A549 (cell line): Measurements from ENCODE around the gene DCLK1. TPM values are rescaled to one million over a fixed set of nuclear protein-coding genes. Genes with fewer than 3 reads are reported as not detected.

Source experiments
- ATAC-seq, 2 experiments: fragments of 200-7000 bp in 1 of 2; fragments of >200 bp in 1 of 2; cut with Nextera tagmentation in 1 of 2; cut with Tn5 transposase in 1 of 2; 3 replicates each; pipeline versions ENCODE4 v1.8.0 to v1.9.1; 2018 to 2020; ENCODE audit warnings: mild to moderate bottlenecking in 1 of 2, moderate library complexity in 1 of 2
- CTCF ChIA-PET: fragments of 300-600 bp; sonication (Branson Sonifier 250); formaldehyde crosslinking; extraction: SDS; loops from one replicate; lab custom pipeline; 2021; ENCODE audit warnings: antibody characterized with exemption, inconsistent platforms; lab: Yijun Ruan, JAX
- POLR2A ChIA-PET: fragments of 350-600 bp; formaldehyde crosslinking; extraction: SDS; loops from one replicate; lab custom pipeline; 2021; ENCODE audit warnings: antibody characterized with exemption, inconsistent platforms; lab: Yijun Ruan, JAX
- DNase-seq, 2 experiments: peaks; one replicate each; pipeline versions ENCODE4 v3.0.0 to v3.0.0-alpha.2; 2011 to 2016; ENCODE audit warnings: low read depth in 1 of 2, low spot score in 1 of 2
- FAIRE-seq: peaks from 2 replicates; lab custom pipeline; 2011; peaks lifted over from hg19 to GRCh38; lab: Jason Lieb, UNC
- H3K27ac ChIP-seq, 2 experiments: fragments of >200 bp; sonication (Bioruptor Twin); formaldehyde crosslinking; 3 replicates each; pipeline ENCODE4 v1.5.1; 2016 to 2017
- H3K4me1 ChIP-seq: fragments of >200 bp; sonication (Bioruptor Twin); formaldehyde crosslinking; 3 replicates; pipeline ENCODE4 v1.6.1; 2016
- H3K4me2 ChIP-seq: fragments of >200 bp; sonication (Bioruptor Twin); formaldehyde crosslinking; 3 replicates; pipeline ENCODE4 v1.6.1; 2016
- H3K4me3 ChIP-seq: fragments of >200 bp; sonication (Bioruptor Twin); formaldehyde crosslinking; 3 replicates; pipeline ENCODE4 v1.5.1; 2016
- H3K9me3 ChIP-seq: fragments of >200 bp; sonication (Bioruptor Twin); formaldehyde crosslinking; 3 replicates; pipeline ENCODE4 v1.6.1; 2016
- ATOH8 ChIP-seq: fragments of 250-450 bp; sonication (Bioruptor Pico); IDR thresholded peaks from 2 replicates; pipeline ENCODE4 v1.5.0; 2020; ENCODE audit warnings: low read depth, mild to moderate bottlenecking, moderate library complexity
- BHLHE40 ChIP-seq: IDR thresholded peaks from 2 replicates; pipeline ENCODE4 v1.6.1; 2012; ENCODE audit warnings: low read depth, low read length, inconsistent platforms
- CHD4 ChIP-seq: fragments of 200-600 bp; sonication (generic); IDR thresholded peaks from 2 replicates; pipeline ENCODE4 v1.6.1; 2016; ENCODE audit warnings: antibody characterized with exemption, mild to moderate bottlenecking, borderline replicate concordance
- EHMT2 ChIP-seq: fragments of 200-600 bp; sonication (generic); IDR thresholded peaks from 2 replicates; pipeline ENCODE4 v1.6.1; 2016; ENCODE audit warnings: antibody characterized with exemption, low read depth, mild to moderate bottlenecking, moderate library complexity
- ELK1 ChIP-seq: fragments of 150-350 bp; IDR thresholded peaks from 2 replicates; pipeline ENCODE4 v1.6.1; 2014; ENCODE audit warnings: low read depth, mild to moderate bottlenecking, low read length
- ESRRA ChIP-seq: fragments of 150-350 bp; IDR thresholded peaks from 2 replicates; pipeline ENCODE4 v1.6.1; 2014; ENCODE audit warnings: mild to moderate bottlenecking, low read length, borderline replicate concordance
- FOSL2 ChIP-seq, 2 experiments: fragments of 450-650 bp in 1 of 2; fragments of >200 bp in 1 of 2; sonication (Bioruptor Twin) in 1 of 2; formaldehyde crosslinking; IDR thresholded peaks; 2 replicates each; pipeline versions ENCODE4 v1.5.0 to v1.6.1; 2016 to 2020; ENCODE audit warnings: mild to moderate bottlenecking in 1 of 2, moderate library complexity in 1 of 2
- FOXS1 ChIP-seq: fragments of 250-450 bp; sonication (Bioruptor Pico); IDR thresholded peaks from 2 replicates; pipeline ENCODE4 v1.5.0; 2020; ENCODE audit warnings: mild to moderate bottlenecking, moderate library complexity
- HDAC2 ChIP-seq: fragments of 200-600 bp; sonication (generic); IDR thresholded peaks from 2 replicates; pipeline ENCODE4 v1.6.1; 2016
- HMGXB4 ChIP-seq: fragments of 250-450 bp; sonication (Bioruptor Pico); IDR thresholded peaks from 2 replicates; pipeline ENCODE4 v1.5.0; 2021; ENCODE audit warnings: mild to moderate bottlenecking, moderate library complexity, borderline replicate concordance
- HOXB13 ChIP-seq: fragments of 250-450 bp; sonication (Bioruptor Pico); IDR thresholded peaks from 2 replicates; pipeline ENCODE4 v1.5.0; 2020; ENCODE audit warnings: low read depth, mild to moderate bottlenecking, moderate library complexity
- JUN ChIP-seq, 2 experiments: fragments of >200 bp; sonication (Bioruptor Twin); formaldehyde crosslinking; IDR thresholded peaks; 2 replicates in 1 of 2; 3 replicates in 1 of 2; pipeline ENCODE4 v1.6.1; 2016 to 2017
- JUNB ChIP-seq: fragments of >200 bp; sonication (Bioruptor Twin); formaldehyde crosslinking; IDR thresholded peaks from 2 replicates; pipeline ENCODE4 v1.6.1; 2016
- MAFK ChIP-seq: fragments of 450-650 bp; IDR thresholded peaks from 2 replicates; pipeline ENCODE4 v1.6.1; 2014; ENCODE audit not compliant: partially characterized antibody
- NPAS2 ChIP-seq: fragments of 250-450 bp; sonication (Bioruptor Pico); IDR thresholded peaks from 2 replicates; pipeline ENCODE4 v1.8.0; 2022; ENCODE audit warnings: mild to moderate bottlenecking, moderate library complexity, borderline replicate concordance
- NR3C1 ChIP-seq: fragments of >200 bp; sonication (Bioruptor Twin); formaldehyde crosslinking; IDR thresholded peaks from 3 replicates; pipeline ENCODE4 v1.6.1; 2017
- PHF8 ChIP-seq: fragments of 200-600 bp; sonication (generic); IDR thresholded peaks from 2 replicates; pipeline ENCODE4 v1.6.1; 2016; ENCODE audit warnings: low read depth, mild to moderate bottlenecking, antibody characterized with exemption, moderate library complexity, borderline replicate concordance
- POLR2AphosphoS2 ChIP-seq: conservative IDR thresholded peaks from 2 replicates; pipeline ENCODE4 v1.6.1; 2012; ENCODE audit warnings: low read length, improper control_type of control experiment, inconsistent platforms
- RNF2 ChIP-seq: fragments of 200-600 bp; sonication (generic); IDR thresholded peaks from 2 replicates; pipeline ENCODE4 v1.6.1; 2016; ENCODE audit warnings: low read depth, mild to moderate bottlenecking, antibody characterized with exemption, moderate library complexity, borderline replicate concordance
- SREBF2 ChIP-seq: fragments of 450-650 bp; IDR thresholded peaks from 2 replicates; pipeline ENCODE4 v1.6.1; 2014; ENCODE audit warnings: mild to moderate bottlenecking, moderate library complexity
- TP53 ChIP-seq: fragments of 250-450 bp; sonication (Bioruptor Pico); IDR thresholded peaks from 2 replicates; pipeline ENCODE4 v1.5.0; 2021; ENCODE audit warnings: mild to moderate bottlenecking, moderate library complexity
- USF2 ChIP-seq: fragments of 450-650 bp; IDR thresholded peaks from 2 replicates; pipeline ENCODE4 v1.6.1; 2014; ENCODE audit warnings: antibody characterized with exemption
- ZC3H11A ChIP-seq: fragments of 450-650 bp; IDR thresholded peaks from 2 replicates; pipeline ENCODE4 v1.6.1; 2014; ENCODE audit warnings: antibody characterized with exemption, mild to moderate bottlenecking
- ZFP36 ChIP-seq: fragments of 450-650 bp; IDR thresholded peaks from 2 replicates; pipeline ENCODE4 v1.6.1; 2014; ENCODE audit warnings: borderline replicate concordance; ENCODE audit not compliant: partially characterized antibody
- ZSCAN20 ChIP-seq: fragments of 250-450 bp; sonication (Bioruptor Pico); IDR thresholded peaks from 2 replicates; pipeline ENCODE4 v1.8.0; 2022; ENCODE audit warnings: mild to moderate bottlenecking, moderate library complexity
- WGBS: methylation state at CpG from one replicate; pipeline ENCODE4 v1.1.6; 2017; ENCODE audit errors: missing lambda C conversion rate; 5-methylcytosine and 5-hydroxymethylcytosine counted together
- polyA plus RNA-seq, 4 experiments: library from polyadenylated mRNA; depleted of rRNA in 3 of 4; stranded (reverse); fragments of >200 nt; fragmentation: RNase III in 1 of 4; extraction: RNeasy Plus Mini Kit Qiagen cat#74134 plus additional on column Dnase treatment in 1 of 4; gene quantifications; 2 replicates in 3 of 4; 3 replicates in 1 of 4; pipeline ENCODE4 v1.2.3, GENCODE V29; 2011 to 2017

Gene DCLK1
- polyA plus RNA-seq, 2 of the 4 experiments (the other 2 are of a cell fraction), result 0.13 to 0.21 TPM

- DNase-seq, result no peak
- TF ChIP-seq PHF8, result no peak
- TF ChIP-seq ESRRA, result no peak
- TF ChIP-seq, all 56 proteins: peak for 0
- ChIA-PET CTCF (interaction anchor here (1.1 kb wide), 1 partner anchor 39 kb away, joined by 3 read pairs; no protein-coding TSS in a partner anchor), POLR2A (no interaction called here)
- ATAC-seq (no peak), FAIRE-seq (no peak)
- Histone ChIP-seq H3K27ac (peak overlapping the region in 1 of 2 experiments; percentile 67; a peak in 2 of 6 replicates), H3K9me3 (no peaks in the 10 kb centered on the region; the same call in 2 of the 3 replicates), H3K4me3 (no peak overlapping the region), H3K4me2 (peak overlapping the region; percentile 3; the same call in 2 of the 3 replicates), H3K4me1 (peaks cover 31% of the 10 kb centered on the region)
- 29% methylated on average over 2 of the region's 2 CpGs for WGBS
Observed at GRCh38 chr13:35926859-35927530, 204.2 kb downstream of the DCLK1 start.

- ATAC-seq (no peak), DNase-seq (no peak), FAIRE-seq (no peak)
- POLR2A ChIA-PET, result no interaction called here
- Histone ChIP-seq H3K4me2 (no peak overlapping the region), H3K9me3 (no peaks in the 10 kb centered on the region; the same call in 2 of the 3 replicates), H3K4me1 (peaks cover 31% of the 10 kb centered on the region), H3K27ac (no peak overlapping the region), H3K4me3 (no peak overlapping the region)
- no peak for TF ChIP-seq POLR2AphosphoS2
- TF ChIP-seq JUN (IDR thresholded peaks at IDR 0.05), result no peak
- no peak for TF ChIP-seq HDAC2
- TF ChIP-seq FOSL2 (IDR thresholded peaks at IDR 0.05), result no peak
- TF ChIP-seq FOSL2 (CRISPR knock-in tag; IDR thresholded peaks at IDR 0.05), result no peak
- 79% methylated on average over 3 of the region's 3 CpGs for whole genome bisulfite sequencing
- CTCF ChIA-PET, result no interaction called here
Observed at GRCh38 chr13:35925669-35926068, 205.5 kb downstream of the DCLK1 start.

GRCh38 chr13:35923347-35923746, 207.8 kb downstream of the DCLK1 start:
- Histone ChIP-seq H3K4me2 (peak overlapping the region; percentile 63), H3K4me1 (peaks cover 31% of the 10 kb centered on the region), H3K27ac (peak overlapping the region; percentile 49 to 78; a peak in 4 of 6 replicates), H3K9me3 (no peaks in the 10 kb centered on the region), H3K4me3 (no peak overlapping the region)
- FAIRE-seq (no peak), DNase-seq (peak; percentile 19 to 47), ATAC-seq (peak; percentile 73; a peak in 5 of 6 replicates)
- WGBS, result 5% methylated on average over 3 of the region's 3 CpGs
- ChIA-PET CTCF (no interaction called here), POLR2A (no interaction called here)
- TF ChIP-seq EHMT2 (no peak), RNF2 (no peak), HOXB13 (CRISPR knock-in tag) (no peak), FOSL2 (IDR thresholded peaks at IDR 0.05) (peak; percentile 66), FOSL2 (CRISPR knock-in tag; IDR thresholded peaks at IDR 0.05) (peak; percentile 55; the same call in 1 of the 2 replicates), ZC3H11A (no peak), JUNB (peak; percentile 62)

GRCh38 chr13:35920816-35921215, 210.4 kb downstream of the DCLK1 start:
- WGBS, result 64% methylated on average over 7 of the region's 7 CpGs
- DNase-seq (no peak), ATAC-seq (no peak), FAIRE-seq (no peak)
- Histone ChIP-seq H3K4me3 (no peak overlapping the region), H3K4me1 (peaks cover 16% of the 10 kb centered on the region), H3K9me3 (no peaks in the 10 kb centered on the region), H3K27ac (no peak overlapping the region), H3K4me2 (no peak overlapping the region)
- ChIA-PET CTCF (no interaction called here), POLR2A (no interaction called here)
- TF ChIP-seq ELK1 (no peak), NPAS2 (no peak), FOXS1 (CRISPR knock-in tag) (no peak), TP53 (no peak), ZC3H11A (no peak), NR3C1 (no peak), USF2 (no peak), CHD4 (no peak), ZSCAN20 (CRISPR knock-in tag) (no peak), MAFK (no peak), ZFP36 (no peak), ESRRA (no peak), JUNB (no peak), HMGXB4 (CRISPR knock-in tag) (no peak), JUN (IDR thresholded peaks at IDR 0.05) (no peak), BHLHE40 (no peak), SREBF2 (no peak), ATOH8 (CRISPR knock-in tag) (no peak)
